ENCODE measurements around the gene ZNF485.

DNA sequence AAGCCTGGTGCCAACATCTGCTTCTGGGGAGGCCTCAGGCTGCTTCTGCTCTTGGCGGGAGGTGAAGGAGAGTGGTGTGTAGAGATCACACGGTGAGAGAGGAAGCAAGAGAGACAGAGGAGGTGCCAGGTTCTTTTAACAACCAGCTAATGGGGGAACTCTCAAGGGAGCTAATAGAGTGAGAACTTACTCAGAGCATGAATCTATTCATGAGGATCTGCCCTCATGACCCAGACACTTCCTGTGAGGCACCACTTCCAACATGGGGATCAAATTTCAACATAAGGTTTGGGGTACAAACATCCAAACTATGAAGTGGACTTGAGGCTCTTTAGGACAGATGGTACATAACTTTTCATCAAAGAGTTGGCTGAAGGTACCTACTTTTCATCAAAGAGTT is 47.5 kb downstream of the ZNF485 start:
- TF ChIP-seq, protein P1, sequence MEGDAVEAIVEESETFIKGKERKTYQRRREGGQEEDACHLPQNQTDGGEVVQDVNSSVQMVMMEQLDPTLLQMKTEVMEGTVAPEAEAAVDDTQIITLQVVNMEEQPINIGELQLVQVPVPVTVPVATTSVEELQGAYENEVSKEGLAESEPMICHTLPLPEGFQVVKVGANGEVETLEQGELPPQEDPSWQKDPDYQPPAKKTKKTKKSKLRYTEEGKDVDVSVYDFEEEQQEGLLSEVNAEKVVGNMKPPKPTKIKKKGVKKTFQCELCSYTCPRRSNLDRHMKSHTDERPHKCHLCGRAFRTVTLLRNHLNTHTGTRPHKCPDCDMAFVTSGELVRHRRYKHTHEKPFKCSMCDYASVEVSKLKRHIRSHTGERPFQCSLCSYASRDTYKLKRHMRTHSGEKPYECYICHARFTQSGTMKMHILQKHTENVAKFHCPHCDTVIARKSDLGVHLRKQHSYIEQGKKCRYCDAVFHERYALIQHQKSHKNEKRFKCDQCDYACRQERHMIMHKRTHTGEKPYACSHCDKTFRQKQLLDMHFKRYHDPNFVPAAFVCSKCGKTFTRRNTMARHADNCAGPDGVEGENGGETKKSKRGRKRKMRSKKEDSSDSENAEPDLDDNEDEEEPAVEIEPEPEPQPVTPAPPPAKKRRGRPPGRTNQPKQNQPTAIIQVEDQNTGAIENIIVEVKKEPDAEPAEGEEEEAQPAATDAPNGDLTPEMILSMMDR (IDR thresholded peaks at IDR 0.05): no peak
- TF ChIP-seq POLR2A (IDR thresholded peaks at IDR 0.05): no peak
